Activated CD4-positive, alpha-beta T cell treated with anti-CD3 and anti-CD28 coated beads for 36 hours (primary cell): Measurements from ENCODE around the gene PLCB4. TPM values are rescaled to one million over a fixed set of nuclear protein-coding genes. Genes with fewer than 3 reads are reported as not detected.

Experiments used
- ATAC-seq: fragments of 200-7000 bp; cut with Tn5 transposase; one replicate; pipeline ENCODE4 v1.10.0; 2021; ENCODE audit warnings: mild to moderate bottlenecking, moderate library complexity
- CTCF ChIA-PET: fragments of 350-600 bp; sonication (Branson Sonifier 250); formaldehyde crosslinking; loops from one replicate; lab custom pipeline; 2021; ENCODE audit warnings: antibody characterized with exemption; lab: Charles Lee
- POLR2A ChIA-PET: fragments of 350-600 bp; sonication (Branson Sonifier 250); formaldehyde crosslinking; loops from one replicate; lab custom pipeline; 2021; ENCODE audit warnings: antibody characterized with exemption, inconsistent platforms; lab: Charles Lee
- DNase-seq: peaks from one replicate; pipeline ENCODE4 v3.0.0-alpha.2; 2020
- H3K27ac Mint-ChIP-seq: one replicate; pipeline ENCODE4 v1.8.0; 2021; ENCODE audit warnings: mixed read lengths
- H3K27me3 Mint-ChIP-seq: one replicate; pipeline ENCODE4 v1.8.0; 2021; ENCODE audit warnings: mixed read lengths
- H3K36me3 Mint-ChIP-seq: one replicate; pipeline ENCODE4 v1.8.0; 2021; ENCODE audit warnings: low read depth, mixed read lengths
- H3K4me1 Mint-ChIP-seq: one replicate; pipeline ENCODE4 v1.8.0; 2021; ENCODE audit warnings: mixed read lengths
- H3K4me3 Mint-ChIP-seq: one replicate; pipeline ENCODE4 v1.8.0; 2021; ENCODE audit warnings: mild to moderate bottlenecking, moderate library complexity, mixed read lengths
- H3K9me3 Mint-ChIP-seq: one replicate; pipeline ENCODE4 v1.8.0; 2021; ENCODE audit warnings: low read depth, mixed read lengths
- intact Hi-C, 2 experiments: fragments of 100-400 bp; cut with DNase I in 1 of 2; cut with micrococcal nuclease in 1 of 2; formaldehyde crosslinking; loops; one replicate each; pipeline versions ENCODE4 v1.14.2 to v1.15.1; 2022 to 2024; cut with DNase I, micrococcal nuclease
- total RNA-seq, 2 experiments: library from RNA; stranded (reverse); gene quantifications; one replicate each; pipeline ENCODE4 v1.2.3, GENCODE V29; 2021

Gene PLCB4
- total RNA-seq, 2 experiments from 2014 or later: 0.02 TPM; not detected in 1

DNA sequence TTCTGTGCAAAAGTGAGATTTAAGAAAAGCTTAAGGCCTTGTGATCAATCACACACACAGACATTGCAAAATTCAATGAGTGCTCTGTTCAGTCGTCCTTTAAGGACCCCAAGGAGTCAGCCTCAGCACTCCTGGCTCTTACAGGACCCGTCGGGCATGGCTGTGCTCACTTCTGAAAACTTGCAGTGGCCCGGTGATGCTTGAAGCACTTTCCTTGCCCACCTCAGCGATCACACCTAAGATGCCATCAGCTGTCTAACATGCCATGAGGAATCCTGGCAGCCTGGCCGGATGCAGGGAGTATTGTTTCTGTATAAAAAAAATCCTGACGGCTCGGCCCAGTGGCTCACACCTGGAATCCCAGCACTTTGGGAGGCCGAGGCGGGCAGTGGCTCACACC lies 344.1 kb downstream of the PLCB4 start:
- intact Hi-C loops: loop anchor here in 1 of 2 experiments (10.0 kb wide), 1 partner anchor 662 kb away; no protein-coding TSS in a partner anchor
- Mint-ChIP-seq H3K27me3 (no peaks in the 10 kb centered on the region), H3K4me1 (peaks cover 3% of the 10 kb centered on the region), H3K36me3 (no peaks in the 10 kb centered on the region), H3K27ac (no peak overlapping the region), H3K4me3 (no peak overlapping the region), H3K9me3 (no peaks in the 10 kb centered on the region)
- DNase-seq: no peak
- ChIA-PET POLR2A (no interaction called here), CTCF (no interaction called here)
- ATAC-seq: no peak

DNA sequence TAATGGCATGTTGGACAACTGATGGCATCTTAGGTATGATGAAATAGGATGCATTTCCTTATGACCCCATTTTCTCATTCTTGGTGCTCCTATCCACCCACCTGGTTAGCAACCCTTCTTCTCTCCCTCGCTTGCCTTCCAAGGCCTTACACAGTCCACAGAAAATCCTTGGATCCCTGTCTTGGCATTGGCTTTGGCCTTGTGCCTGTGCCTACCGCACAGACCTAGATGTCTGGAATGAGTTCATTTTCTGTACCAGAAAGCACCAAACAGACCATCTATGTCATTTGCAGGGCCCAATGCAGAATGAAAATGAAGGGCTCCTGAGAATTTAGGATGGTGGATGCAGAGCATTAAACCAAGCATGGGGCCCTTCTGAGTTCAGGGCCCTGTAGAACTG lies 346.5 kb downstream of the PLCB4 start:
- no peaks in the 10 kb centered on the region for H3K9me3 Mint-ChIP-seq
- ATAC-seq (no peak), DNase-seq (no peak)
- intact Hi-C loops: loop anchor here in 1 of 2 experiments (10.0 kb wide), 1 partner anchor 659 kb away; no protein-coding TSS in a partner anchor
- ChIA-PET CTCF (no interaction called here), POLR2A (no interaction called here)
- H3K4me3 Mint-ChIP-seq: no peak overlapping the region
- H3K36me3 Mint-ChIP-seq: no peaks in the 10 kb centered on the region
- H3K27ac Mint-ChIP-seq: no peak overlapping the region
- H3K27me3 Mint-ChIP-seq: no peaks in the 10 kb centered on the region
- H3K4me1 Mint-ChIP-seq: peaks cover 3% of the 10 kb centered on the region

DNA sequence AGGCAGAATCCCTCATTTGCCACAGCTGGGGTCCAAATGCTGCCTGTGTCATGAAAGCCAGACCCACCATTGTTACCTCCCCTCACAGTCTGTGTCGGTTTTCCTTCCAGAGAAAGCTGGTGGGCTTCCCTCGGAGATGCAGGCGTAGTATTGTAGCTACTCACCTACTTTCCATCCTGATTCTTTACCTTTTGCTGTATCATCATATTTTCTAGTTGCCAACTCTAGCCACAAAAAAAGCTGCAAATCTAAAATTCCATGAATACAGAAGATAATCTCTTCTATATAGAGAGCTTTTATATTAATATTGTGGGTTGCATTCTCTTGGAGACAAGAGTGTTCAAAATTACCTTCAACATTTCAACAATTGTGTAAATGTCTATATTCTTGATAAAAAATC lies 347.5 kb downstream of the PLCB4 start:
- DNase-seq (no peak), ATAC-seq (no peak)
- Mint-ChIP-seq H3K27ac (no peak overlapping the region), H3K9me3 (no peaks in the 10 kb centered on the region), H3K4me1 (peaks cover 3% of the 10 kb centered on the region), H3K36me3 (no peaks in the 10 kb centered on the region), H3K4me3 (no peak overlapping the region), H3K27me3 (peaks cover 1% of the 10 kb centered on the region)
- ChIA-PET CTCF (interaction anchor here (0.9 kb wide), 1 partner anchor 8 kb away, joined by 3 read pairs; no protein-coding TSS in a partner anchor), POLR2A (no interaction called here)
- intact Hi-C loops: loop anchor here in 1 of 2 experiments (10.0 kb wide), 1 partner anchor 658 kb away; no protein-coding TSS in a partner anchor

DNA sequence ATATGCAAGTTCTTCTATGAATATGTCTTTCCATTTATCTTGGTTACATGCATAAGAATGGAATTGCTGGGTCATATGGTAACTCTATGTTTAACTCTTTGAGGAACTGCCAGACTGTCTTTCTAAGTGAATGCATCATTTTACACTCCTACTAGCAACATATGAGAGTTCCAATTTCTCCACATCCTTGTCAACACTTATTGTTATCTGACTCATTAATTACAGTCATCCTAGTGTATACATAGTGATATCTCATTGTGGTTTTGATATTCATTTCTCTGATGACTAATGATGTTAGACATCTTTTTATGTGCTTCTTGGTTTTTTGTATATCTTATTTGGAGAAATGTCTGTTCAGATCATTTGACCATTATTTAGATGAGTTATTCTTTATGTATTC lies 348.8 kb downstream of the PLCB4 start:
- Mint-ChIP-seq H3K9me3 (no peaks in the 10 kb centered on the region), H3K4me1 (peaks cover 3% of the 10 kb centered on the region), H3K27me3 (peaks cover 4% of the 10 kb centered on the region), H3K4me3 (no peak overlapping the region), H3K27ac (no peak overlapping the region), H3K36me3 (no peaks in the 10 kb centered on the region)
- ATAC-seq (peak; percentile 90), DNase-seq (no peak)
- ChIA-PET CTCF (no interaction called here), POLR2A (no interaction called here)
- intact Hi-C loops: loop anchor here in 1 of 2 experiments (10.0 kb wide), 1 partner anchor 657 kb away; no protein-coding TSS in a partner anchor

DNA sequence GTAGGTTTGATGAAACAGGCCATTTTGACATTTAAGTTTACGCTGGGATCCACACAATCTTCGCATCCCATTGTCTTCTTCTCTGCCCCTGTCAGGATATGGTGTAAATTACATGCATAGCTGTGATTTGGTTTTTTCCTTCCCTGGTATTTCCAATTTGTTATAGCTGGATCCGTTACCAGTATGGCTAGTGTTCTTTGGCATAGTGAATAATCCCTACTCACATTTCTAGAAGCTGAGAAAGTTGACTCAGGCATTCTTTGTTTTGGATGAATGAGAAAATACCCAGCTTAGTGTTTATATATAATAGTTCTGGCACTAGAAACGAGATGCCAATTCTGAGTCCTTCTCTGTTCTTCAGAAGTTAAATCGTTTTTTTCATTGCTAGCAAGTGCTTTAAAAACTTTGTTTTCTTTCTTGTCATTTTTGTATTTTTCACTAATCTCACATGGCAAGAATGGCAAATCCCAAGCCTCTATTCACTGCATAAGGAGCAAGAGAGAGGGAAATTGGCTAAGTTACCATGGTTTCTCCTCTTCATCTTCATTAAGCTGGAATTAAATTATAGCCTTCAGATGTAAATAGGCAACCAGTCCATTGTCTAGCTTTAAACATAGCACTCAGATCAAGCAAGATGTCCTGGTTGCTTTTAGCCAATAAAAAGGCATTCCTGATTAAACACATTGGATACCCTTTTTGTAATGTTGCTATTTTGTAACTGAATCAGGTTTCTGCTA lies 353.6 kb downstream of the PLCB4 start:
- H3K9me3 Mint-ChIP-seq: no peaks in the 10 kb centered on the region
- H3K27me3 Mint-ChIP-seq: peaks cover 6% of the 10 kb centered on the region
- H3K36me3 Mint-ChIP-seq: no peaks in the 10 kb centered on the region
- no peak for DNase-seq
- no peak for ATAC-seq
- intact Hi-C loops: no loop called here
- ChIA-PET CTCF (interaction anchor here (1.3 to 1.6 kb wide), 2 partner anchors 14 to 195 kb away, joined by 3 to 4 read pairs; no protein-coding TSS in a partner anchor), POLR2A (no interaction called here)
- H3K4me1 Mint-ChIP-seq: peaks cover 3% of the 10 kb centered on the region
- H3K4me3 Mint-ChIP-seq: no peak overlapping the region
- no peak overlapping the region for H3K27ac Mint-ChIP-seq

DNA sequence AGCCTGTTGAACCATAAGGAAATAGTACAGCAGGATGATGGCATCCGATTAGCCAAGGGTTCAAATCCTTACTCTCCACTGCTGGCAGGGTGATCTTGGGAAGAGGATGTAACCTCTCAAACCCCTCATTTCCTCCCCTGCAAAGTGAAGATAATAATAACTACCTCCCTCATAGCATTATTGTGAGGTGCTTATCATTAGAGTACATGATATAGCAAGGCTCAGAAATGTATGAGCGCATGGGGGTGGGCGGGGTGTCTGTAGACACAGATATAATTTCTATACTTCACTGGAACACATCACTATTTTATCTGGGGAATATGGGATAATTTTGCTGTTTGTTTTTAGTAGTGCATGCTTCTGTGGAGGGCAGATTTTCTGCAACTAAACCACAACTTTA lies 355.7 kb downstream of the PLCB4 start:
- Mint-ChIP-seq H3K27ac (no peak overlapping the region), H3K27me3 (peaks cover 6% of the 10 kb centered on the region), H3K4me3 (no peak overlapping the region), H3K4me1 (no peaks in the 10 kb centered on the region), H3K9me3 (no peaks in the 10 kb centered on the region), H3K36me3 (no peaks in the 10 kb centered on the region)
- ChIA-PET CTCF (no interaction called here), POLR2A (no interaction called here)
- DNase-seq: no peak
- ATAC-seq: no peak
- intact Hi-C loops: no loop called here

DNA sequence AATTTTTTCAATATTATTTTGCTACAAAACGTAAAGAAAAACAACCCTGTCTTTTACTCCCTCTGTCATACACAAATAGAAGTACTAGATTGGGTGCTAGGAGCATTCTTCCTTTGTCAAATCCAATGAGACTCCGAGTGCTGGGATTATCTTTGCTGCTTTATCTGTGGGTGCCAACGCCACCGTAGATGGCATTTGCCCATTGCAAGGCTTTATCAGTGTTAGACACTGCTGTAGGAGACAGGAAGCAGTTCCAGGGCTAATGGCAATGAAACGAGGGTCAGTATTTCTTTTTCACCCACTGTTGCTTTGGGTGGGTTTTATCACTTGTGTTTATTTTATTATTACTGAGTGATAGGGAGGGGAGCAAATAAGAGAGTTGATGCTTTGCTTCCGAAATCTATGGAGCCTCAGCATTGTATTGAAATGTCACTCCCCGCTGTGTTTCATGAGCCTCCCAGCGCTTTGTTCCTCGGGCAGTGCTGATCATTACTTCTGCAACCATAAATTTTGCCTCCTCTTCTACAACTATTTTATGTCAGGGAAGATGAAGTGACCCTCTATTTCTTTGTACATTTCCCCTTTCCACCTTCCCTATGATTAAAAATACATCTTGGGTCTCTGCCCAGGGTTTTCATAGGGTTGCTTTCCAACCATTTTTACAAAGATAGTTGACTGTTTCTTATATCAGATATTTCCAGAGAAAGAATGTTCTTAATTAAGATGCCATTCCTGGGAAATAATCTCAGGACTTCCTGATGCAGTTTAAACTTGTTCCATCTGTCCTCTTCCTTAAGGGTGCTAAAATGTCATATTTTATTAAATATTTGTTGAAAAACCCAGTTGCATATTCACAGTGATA lies 358.8 kb downstream of the PLCB4 start:
- intact Hi-C loops: no loop called here
- ChIA-PET CTCF (no interaction called here), POLR2A (no interaction called here)
- DNase-seq (no peak), ATAC-seq (no peak)
- Mint-ChIP-seq H3K27ac (no peak overlapping the region), H3K9me3 (no peaks in the 10 kb centered on the region), H3K4me3 (no peak overlapping the region), H3K27me3 (peaks cover 1% of the 10 kb centered on the region), H3K36me3 (no peaks in the 10 kb centered on the region), H3K4me1 (no peaks in the 10 kb centered on the region)

DNA sequence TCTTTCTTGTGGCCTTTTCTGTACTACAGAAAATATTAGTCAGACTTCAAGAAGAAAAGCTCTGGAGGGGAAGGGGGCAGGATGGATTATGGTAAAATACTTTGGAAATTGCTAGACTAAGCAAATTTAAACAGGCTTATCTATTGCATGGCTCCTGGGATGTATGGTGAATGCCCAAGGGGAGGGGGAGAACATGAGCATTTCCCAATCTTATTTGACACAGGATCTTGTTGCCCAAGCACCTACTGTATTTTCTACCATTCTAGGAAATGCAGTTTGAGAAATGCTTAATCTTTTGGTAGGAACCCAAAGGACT lies 359.4 kb downstream of the PLCB4 start:
- Mint-ChIP-seq H3K27ac (no peak overlapping the region), H3K36me3 (no peaks in the 10 kb centered on the region), H3K9me3 (no peaks in the 10 kb centered on the region), H3K4me3 (no peak overlapping the region), H3K27me3 (no peaks in the 10 kb centered on the region), H3K4me1 (no peaks in the 10 kb centered on the region)
- intact Hi-C loops: no loop called here
- ChIA-PET POLR2A (no interaction called here), CTCF (no interaction called here)
- DNase-seq: no peak
- ATAC-seq: no peak

DNA sequence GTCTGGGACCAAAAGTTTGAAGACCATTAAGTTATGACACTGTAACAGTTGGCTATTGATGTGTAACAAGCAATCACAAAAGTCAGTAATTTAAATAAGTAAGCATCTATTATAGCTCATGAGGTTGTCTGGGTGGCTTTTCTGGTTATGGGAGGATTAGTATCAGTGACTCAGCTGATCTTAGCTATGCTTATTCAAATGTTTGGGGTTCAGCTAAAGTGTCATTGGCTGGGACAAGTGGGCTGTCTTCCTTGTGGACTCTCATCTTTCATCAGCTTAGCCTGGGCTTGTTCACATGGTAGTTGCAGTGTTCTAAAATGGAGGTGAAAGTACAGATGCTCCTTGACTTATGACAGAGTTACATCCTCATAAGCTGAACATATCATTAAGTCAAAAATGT lies 370.9 kb downstream of the PLCB4 start:
- POLR2A ChIA-PET: no interaction called here
- no peak overlapping the region for H3K27ac Mint-ChIP-seq
- no peaks in the 10 kb centered on the region for H3K36me3 Mint-ChIP-seq
- DNase-seq (no peak), ATAC-seq (no peak)
- H3K4me1 Mint-ChIP-seq: no peaks in the 10 kb centered on the region
- H3K4me3 Mint-ChIP-seq: no peak overlapping the region
- peaks cover 9% of the 10 kb centered on the region for H3K9me3 Mint-ChIP-seq
- CTCF ChIA-PET: no interaction called here
- intact Hi-C loops: no loop called here
- no peaks in the 10 kb centered on the region for H3K27me3 Mint-ChIP-seq

DNA sequence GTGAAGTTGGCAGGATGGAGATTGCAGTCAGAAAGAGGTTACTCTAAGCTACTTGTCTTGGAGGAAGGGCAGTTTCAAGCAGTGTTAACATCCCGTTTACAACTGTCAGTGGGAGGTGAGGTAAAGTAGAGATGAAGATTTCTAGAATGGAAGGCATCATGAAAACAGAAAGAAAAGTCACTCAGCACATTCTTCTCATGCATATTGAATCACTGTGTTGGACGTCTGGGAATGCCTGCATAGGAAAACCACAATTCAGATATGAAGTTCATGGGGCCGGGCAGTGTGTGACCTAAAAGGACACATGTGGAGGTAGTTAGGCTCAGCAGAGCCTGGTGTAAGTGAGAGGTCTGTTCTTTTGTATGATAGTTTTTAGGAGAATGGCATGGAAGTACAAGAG lies 372.0 kb downstream of the PLCB4 start:
- DNase-seq (no peak), ATAC-seq (no peak)
- ChIA-PET CTCF (no interaction called here), POLR2A (no interaction called here)
- intact Hi-C loops: no loop called here
- H3K36me3 Mint-ChIP-seq: no peaks in the 10 kb centered on the region
- H3K4me1 Mint-ChIP-seq: no peaks in the 10 kb centered on the region
- H3K4me3 Mint-ChIP-seq: no peak overlapping the region
- H3K27ac Mint-ChIP-seq: no peak overlapping the region
- peaks cover 9% of the 10 kb centered on the region for H3K9me3 Mint-ChIP-seq
- H3K27me3 Mint-ChIP-seq: no peaks in the 10 kb centered on the region

DNA sequence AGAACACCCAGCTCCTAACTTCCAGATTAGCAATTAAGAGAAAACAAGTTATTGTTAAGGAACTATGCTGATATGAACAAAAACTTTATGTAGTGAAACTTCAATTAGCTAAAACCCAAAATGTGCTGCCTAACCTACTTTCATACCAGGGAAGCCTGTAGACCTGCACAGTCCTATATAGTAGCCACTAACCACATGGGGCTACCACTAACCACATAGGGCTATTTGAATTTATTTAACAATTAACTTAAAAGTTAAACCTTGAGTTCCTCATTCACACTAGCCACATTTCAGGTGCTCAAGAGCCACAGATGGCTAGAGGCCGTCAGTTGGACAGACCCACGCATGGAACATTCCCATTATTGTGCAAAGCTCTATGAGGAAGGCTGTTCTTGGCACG lies 373.1 kb downstream of the PLCB4 start:
- ATAC-seq (no peak), DNase-seq (no peak)
- Mint-ChIP-seq H3K36me3 (no peaks in the 10 kb centered on the region), H3K9me3 (peaks cover 9% of the 10 kb centered on the region), H3K27me3 (no peaks in the 10 kb centered on the region), H3K27ac (no peak overlapping the region), H3K4me3 (no peak overlapping the region), H3K4me1 (no peaks in the 10 kb centered on the region)
- ChIA-PET CTCF (no interaction called here), POLR2A (no interaction called here)
- intact Hi-C loops: no loop called here

DNA sequence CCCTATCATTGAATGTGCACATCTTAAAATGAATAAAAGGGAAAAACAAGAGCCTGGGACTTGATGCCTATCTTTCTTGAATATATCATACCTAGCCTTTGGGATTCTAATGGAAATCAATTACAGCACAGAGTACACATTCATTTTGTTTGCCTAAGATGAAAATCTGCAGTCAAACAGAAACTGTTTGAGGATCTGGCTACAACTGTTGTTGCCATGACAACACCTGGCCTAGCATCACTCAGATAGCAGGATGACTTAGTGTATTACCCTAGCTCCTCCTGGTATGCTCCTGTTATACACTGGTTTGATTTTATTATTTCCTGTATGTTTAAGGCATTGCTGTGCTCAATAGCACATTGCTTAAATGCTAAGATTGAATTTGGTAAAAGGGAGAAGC lies 374.0 kb downstream of the PLCB4 start:
- POLR2A ChIA-PET: no interaction called here
- CTCF ChIA-PET: interaction anchor here (0.7 kb wide), 1 partner anchor 171 kb away, joined by 3 read pairs; no protein-coding TSS in a partner anchor
- ATAC-seq: peak; percentile 30
- H3K4me1 Mint-ChIP-seq: no peaks in the 10 kb centered on the region
- H3K36me3 Mint-ChIP-seq: no peaks in the 10 kb centered on the region
- peak; percentile 6 for DNase-seq
- H3K27me3 Mint-ChIP-seq: no peaks in the 10 kb centered on the region
- peaks cover 6% of the 10 kb centered on the region for H3K9me3 Mint-ChIP-seq
- H3K4me3 Mint-ChIP-seq: no peak overlapping the region
- H3K27ac Mint-ChIP-seq: no peak overlapping the region
- intact Hi-C loops: no loop called here
